Ramos (cell line): ENCODE measurements around the gene SNAP23.
"Not testable (repeated sequence)": the region's sequence is repeated elsewhere in the genome, so short reads cannot be mapped to it uniquely, and the experiment has no call there.

Source experiments
- in situ Hi-C: fragments of 300-500 bp; cut with MboI; formaldehyde crosslinking; loops from one replicate; pipeline ENCODE4 v1.14.3; 2022; ENCODE audit warnings: low sequenced_read_pairs; ENCODE audit not compliant: unreplicated experiment

The SNAP23 gene

GRCh38 chr15:42549741-42550392 lies 54.4 kb downstream of the SNAP23 start:
- in situ Hi-C loops: loop anchor here (5.0 kb wide), 1 partner anchor 53 kb away; the partner anchor contains the start of gene SNAP23

- in situ Hi-C loops: no loop called here
Observed at GRCh38 chr15:42553554-42553953, 58.1 kb downstream of the SNAP23 start.

- in situ Hi-C loops: not testable (repeated sequence)
Observed at GRCh38 chr15:42556550-42557207, 61.2 kb downstream of the SNAP23 start.

- in situ Hi-C loops: no loop called here
Observed at GRCh38 chr15:42558739-42559138, 63.3 kb downstream of the SNAP23 start.

GRCh38 chr15:42575188-42576039 lies 80.0 kb downstream of the SNAP23 start, which contains the start of gene STARD9:
TSS of gene STARD9 (plus strand) at chr15:42575606. CDS start at chr15:42575716, 110 bp downstream.
- in situ Hi-C loops: no loop called here

GRCh38 chr15:42576040-42576594 lies 80.7 kb downstream of the SNAP23 start:
- in situ Hi-C loops: no loop called here

GRCh38 chr15:42576776-42577175 lies 81.3 kb downstream of the SNAP23 start:
- in situ Hi-C loops: no loop called here

GRCh38 chr15:42577514-42578031 lies 82.1 kb downstream of the SNAP23 start:
- in situ Hi-C loops: no loop called here

GRCh38 chr15:42578984-42579537 lies 83.6 kb downstream of the SNAP23 start:
- in situ Hi-C loops: no loop called here

GRCh38 chr15:42581272-42581730 lies 85.9 kb downstream of the SNAP23 start:
- in situ Hi-C loops: no loop called here
